ENCODE measurements around the gene EPS8.

- TF ChIP-seq CTCF (conservative IDR thresholded peaks at IDR 0.05; ENCODE audit: low read length), result no peak
- TF ChIP-seq EZH2phosphoT487 (IDR thresholded peaks at IDR 0.05; ENCODE audit: borderline replicate concordance, low read depth, low read length), result no peak
Observed at GRCh38 chr12:15592934-15593333, 196.3 kb downstream of the EPS8 start.

Data from OCI-LY7 (cell line).